ENCODE data around the gene FHOD1.

The FHOD1 gene

GRCh38 chr16:67278773-67279295, 31.6 kb upstream of the FHOD1 start (continued):
- TF ChIP-seq ZNF157 (tag by site-specific recombination; IDR thresholded peaks at IDR 0.05) (no peak), PRDM10 (tag by site-specific recombination; IDR thresholded peaks at IDR 0.05) (peak; percentile 26; the same call in 1 of the 2 replicates), ZNF701 (tag by site-specific recombination; IDR thresholded peaks at IDR 0.05) (no peak), ZNF23 (tag by site-specific recombination; IDR thresholded peaks at IDR 0.05; ENCODE audit: borderline replicate concordance) (no peak), ZBTB49 (tag by site-specific recombination; IDR thresholded peaks at IDR 0.05; ENCODE audit: low read depth) (no peak), IKZF3 (tag by site-specific recombination; IDR thresholded peaks at IDR 0.05) (no peak), BCL11B (tag by site-specific recombination; IDR thresholded peaks at IDR 0.05; ENCODE audit: low read depth) (no peak), TSHZ1 (tag by site-specific recombination; IDR thresholded peaks at IDR 0.05; ENCODE audit: borderline replicate concordance) (no peak), INSM2 (tag by site-specific recombination; IDR thresholded peaks at IDR 0.05) (no peak), EGR2 (tag by site-specific recombination; IDR thresholded peaks at IDR 0.05; ENCODE audit: low read depth) (peak; percentile 80), ZNF560 (tag by site-specific recombination; IDR thresholded peaks at IDR 0.05; ENCODE audit: borderline replicate concordance) (no peak), ZNF140 (tag by site-specific recombination; IDR thresholded peaks at IDR 0.05) (no peak), ZBTB48 (tag by site-specific recombination; IDR thresholded peaks at IDR 0.05) (no peak), ZNF155 (tag by site-specific recombination; IDR thresholded peaks at IDR 0.05) (no peak), ZBTB10 (tag by site-specific recombination; IDR thresholded peaks at IDR 0.05) (0 out of 2 replicates have a peak, but pooled peaks have one; percentile 27), ZNF302 (tag by site-specific recombination; IDR thresholded peaks at IDR 0.05; ENCODE audit: low read depth) (no peak), AEBP2 (tag by site-specific recombination; IDR thresholded peaks at IDR 0.05; ENCODE audit: borderline replicate concordance) (no peak), ZNF664 (tag by site-specific recombination; IDR thresholded peaks at IDR 0.05) (no peak), ZNF404 (tag by site-specific recombination; IDR thresholded peaks at IDR 0.05) (no peak), ZNF433 (tag by site-specific recombination; IDR thresholded peaks at IDR 0.05; ENCODE audit: low read depth) (no peak), ZNF549 (tag by site-specific recombination; IDR thresholded peaks at IDR 0.05) (no peak), SP2 (tag by site-specific recombination; IDR thresholded peaks at IDR 0.05) (0 out of 2 replicates have a peak, but pooled peaks have one; percentile 9), ZNF114 (tag by site-specific recombination; IDR thresholded peaks at IDR 0.05) (no peak), ZNF510 (tag by site-specific recombination; IDR thresholded peaks at IDR 0.05; ENCODE audit: insufficient replicate concordance) (no peak), ZBTB21 (tag by site-specific recombination; IDR thresholded peaks at IDR 0.05) (no peak)

Measured in HEK293 (cell line).